Hepatocyte (in vitro differentiated cells): ENCODE results near the gene KCNK3.

Source experiments
- EZH2phosphoT487 ChIP-seq: fragments of 200-600 bp; sonication (generic); IDR thresholded peaks from one replicate; pipeline ENCODE4 v1.6.1; 2018; ENCODE audit warnings: antibody characterized with exemption, mild to moderate bottlenecking, low read depth, moderate library complexity; ENCODE audit not compliant: unreplicated experiment, severe bottlenecking
- TF ChIP-seq, protein P1 (sequence below): fragments of 200-600 bp; sonication (generic); IDR thresholded peaks from 2 replicates; pipeline ENCODE4 v1.5.1; 2016; ENCODE audit warnings: antibody characterized with exemption, mild to moderate bottlenecking; ENCODE audit not compliant: poor library complexity

DNA sequence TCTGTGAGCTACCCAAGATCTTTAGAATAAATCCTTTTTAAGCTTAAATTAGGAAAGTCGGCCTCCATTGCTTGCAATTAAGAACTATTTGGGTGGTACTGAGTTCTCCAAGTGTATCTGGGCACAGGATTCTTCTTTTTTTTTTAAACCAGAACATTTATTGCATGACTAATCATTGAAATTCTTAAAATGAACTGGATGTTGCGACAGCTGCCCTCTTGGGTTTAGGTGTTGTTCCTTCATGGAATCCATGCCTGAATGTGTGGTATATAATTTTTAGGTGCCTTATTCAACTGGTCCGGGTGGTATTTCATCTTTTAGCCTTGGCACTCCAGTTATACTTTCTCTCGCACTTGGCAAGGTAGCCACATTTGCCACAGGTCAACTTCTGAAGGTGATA lies 14.5 kb upstream of the KCNK3 start:
- TF ChIP-seq, protein P1, sequence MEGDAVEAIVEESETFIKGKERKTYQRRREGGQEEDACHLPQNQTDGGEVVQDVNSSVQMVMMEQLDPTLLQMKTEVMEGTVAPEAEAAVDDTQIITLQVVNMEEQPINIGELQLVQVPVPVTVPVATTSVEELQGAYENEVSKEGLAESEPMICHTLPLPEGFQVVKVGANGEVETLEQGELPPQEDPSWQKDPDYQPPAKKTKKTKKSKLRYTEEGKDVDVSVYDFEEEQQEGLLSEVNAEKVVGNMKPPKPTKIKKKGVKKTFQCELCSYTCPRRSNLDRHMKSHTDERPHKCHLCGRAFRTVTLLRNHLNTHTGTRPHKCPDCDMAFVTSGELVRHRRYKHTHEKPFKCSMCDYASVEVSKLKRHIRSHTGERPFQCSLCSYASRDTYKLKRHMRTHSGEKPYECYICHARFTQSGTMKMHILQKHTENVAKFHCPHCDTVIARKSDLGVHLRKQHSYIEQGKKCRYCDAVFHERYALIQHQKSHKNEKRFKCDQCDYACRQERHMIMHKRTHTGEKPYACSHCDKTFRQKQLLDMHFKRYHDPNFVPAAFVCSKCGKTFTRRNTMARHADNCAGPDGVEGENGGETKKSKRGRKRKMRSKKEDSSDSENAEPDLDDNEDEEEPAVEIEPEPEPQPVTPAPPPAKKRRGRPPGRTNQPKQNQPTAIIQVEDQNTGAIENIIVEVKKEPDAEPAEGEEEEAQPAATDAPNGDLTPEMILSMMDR: no peak
- no peak for TF ChIP-seq EZH2phosphoT487
